GM12892 (cell line): ENCODE data around the gene STOX2. TPM values are rescaled to one million over a fixed set of nuclear protein-coding genes. Genes with fewer than 3 reads are reported as not detected.

Experiments
- DNase-seq: peaks from one replicate; pipeline ENCODE4 v3.0.0; 2011; ENCODE audit not compliant: insufficient read length
- FAIRE-seq: peaks from 2 replicates; lab custom pipeline; 2011; peaks lifted over from hg19 to GRCh38; lab: Jason Lieb, UNC
- POLR2A ChIP-seq: IDR thresholded peaks from 2 replicates; pipeline ENCODE4 v1.6.1; 2011; ENCODE audit warnings: low read depth, low read length, control low read depth
- POLR2AphosphoS5 ChIP-seq: IDR thresholded peaks from 2 replicates; pipeline ENCODE4 v1.6.1; 2011; ENCODE audit warnings: low read depth, low read length, control low read depth
- TAF1 ChIP-seq: IDR thresholded peaks from 2 replicates; pipeline ENCODE4 v1.6.1; 2011; ENCODE audit warnings: low read depth, mild to moderate bottlenecking, control low read depth, low read length, borderline replicate concordance
- polyA plus RNA-seq: library from polyadenylated mRNA; unstranded; fragments of >200 nt; gene quantifications from one replicate; pipeline ENCODE4 v1.2.1, GENCODE V29; 2012; ENCODE audit warnings: missing spikeins, inconsistent platforms; ENCODE audit not compliant: missing spikeins

Gene STOX2
- polyA plus RNA-seq, result 0.08 TPM

- no peak for DNase-seq
- TF ChIP-seq POLR2A (no peak), TAF1 (no peak), POLR2AphosphoS5 (no peak)
- FAIRE-seq, result no peak
Measured at GRCh38 chr4:183905081-183905592, at the start of gene STOX2. Gene STOX2 (plus strand): TSS chr4:183905307. CDS start chr4:183906791, 1,484 bp downstream.

- FAIRE-seq (no peak), DNase-seq (no peak)
- TF ChIP-seq POLR2AphosphoS5 (no peak), POLR2A (no peak), TAF1 (no peak)
Measured at GRCh38 chr4:183855323-183856190, 49.5 kb upstream of the STOX2 start.

- TF ChIP-seq POLR2AphosphoS5 (no peak), POLR2A (no peak), TAF1 (no peak)
- FAIRE-seq (no peak), DNase-seq (no peak)
Measured at GRCh38 chr4:183857040-183857439, 48.1 kb upstream of the STOX2 start.

- TF ChIP-seq TAF1 (no peak), POLR2A (no peak)
- no peak for FAIRE-seq
- DNase-seq, result no peak
Measured at GRCh38 chr4:183858011-183858615, 47.0 kb upstream of the STOX2 start.

GRCh38 chr4:183860119-183860518 lies 45.0 kb upstream of the STOX2 start:
- FAIRE-seq (no peak), DNase-seq (no peak)
- TF ChIP-seq POLR2A (no peak), TAF1 (no peak), POLR2AphosphoS5 (no peak)

GRCh38 chr4:183860731-183861130 lies 44.4 kb upstream of the STOX2 start:
- FAIRE-seq (no peak), DNase-seq (no peak)
- no peak for TF ChIP-seq TAF1
- TF ChIP-seq POLR2AphosphoS5, result no peak
- no peak for TF ChIP-seq POLR2A

- no peak for FAIRE-seq
- TF ChIP-seq TAF1 (no peak), POLR2AphosphoS5 (no peak), POLR2A (no peak)
- DNase-seq, result no peak
Measured at GRCh38 chr4:183861426-183861825, 43.7 kb upstream of the STOX2 start.

- FAIRE-seq (no peak), DNase-seq (no peak)
- TF ChIP-seq POLR2A, result no peak
- TF ChIP-seq POLR2AphosphoS5, result no peak
- TF ChIP-seq TAF1, result no peak
Measured at GRCh38 chr4:183863155-183863825, 41.8 kb upstream of the STOX2 start.

GRCh38 chr4:183867247-183867646 lies 37.9 kb upstream of the STOX2 start:
- no peak for DNase-seq
- no peak for FAIRE-seq

GRCh38 chr4:183870997-183871396 lies 34.1 kb upstream of the STOX2 start:
- FAIRE-seq (no peak), DNase-seq (no peak)
- TF ChIP-seq POLR2AphosphoS5 (no peak), TAF1 (no peak), POLR2A (no peak)

More at GRCh38 chr4:183867247-183867646, 37.9 kb upstream of the STOX2 start:
- TF ChIP-seq TAF1 (no peak), POLR2A (no peak), POLR2AphosphoS5 (no peak)

GRCh38 chr4:183871581-183871980 lies 33.5 kb upstream of the STOX2 start:
- FAIRE-seq (no peak), DNase-seq (no peak)
- no peak for TF ChIP-seq POLR2AphosphoS5
- TF ChIP-seq TAF1, result no peak
- TF ChIP-seq POLR2A, result no peak
